GM18517 (cell line): ENCODE measurements around the gene KLF11.
A peak's percentile ranks its signal among the peaks of the same experiment; 100 is the strongest.

ENCODE experiments used
- ATAC-seq: cut with Tn5 transposase; IDR thresholded peaks from one replicate; pipeline ENCODE4 v1.9.1; 2021; ENCODE audit warnings: mild to moderate bottlenecking, moderate library complexity; ENCODE audit not compliant: unreplicated experiment

Gene KLF11

DNA sequence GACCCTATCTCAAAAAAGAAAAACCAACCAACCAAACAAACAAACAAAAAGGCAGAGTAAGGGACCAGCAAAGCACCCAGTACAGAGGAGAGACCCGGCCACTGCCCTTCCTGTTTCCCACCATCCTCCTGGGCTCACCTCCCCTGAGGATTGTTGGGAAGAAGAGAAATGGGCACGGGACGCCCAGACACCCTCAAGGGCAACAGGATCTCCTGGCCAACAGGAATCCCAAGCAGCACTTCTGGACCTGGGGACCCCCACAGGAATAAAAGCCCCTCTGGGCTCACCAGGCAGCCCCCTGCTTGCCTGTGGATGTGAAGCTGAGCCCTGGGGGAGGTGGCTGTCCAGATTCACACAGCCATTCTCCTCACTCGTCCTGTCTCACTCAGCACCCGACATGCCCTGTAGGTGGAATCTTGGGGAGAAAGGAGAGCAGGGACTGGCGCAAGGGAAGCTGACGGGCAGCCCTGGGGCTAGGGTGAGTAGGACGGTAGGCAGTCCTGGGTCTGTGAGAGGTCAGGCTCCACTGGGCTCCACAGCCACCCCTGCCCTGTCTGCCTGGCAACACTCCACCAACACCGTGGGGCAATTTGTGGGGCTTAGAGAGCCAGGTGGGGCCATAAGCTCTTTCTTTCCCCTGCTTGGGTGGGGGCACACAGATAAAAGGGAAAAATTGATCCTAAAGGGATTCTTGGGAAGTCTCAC, 18.0 kb downstream of the KLF11 start:
- ATAC-seq, result no peak

DNA sequence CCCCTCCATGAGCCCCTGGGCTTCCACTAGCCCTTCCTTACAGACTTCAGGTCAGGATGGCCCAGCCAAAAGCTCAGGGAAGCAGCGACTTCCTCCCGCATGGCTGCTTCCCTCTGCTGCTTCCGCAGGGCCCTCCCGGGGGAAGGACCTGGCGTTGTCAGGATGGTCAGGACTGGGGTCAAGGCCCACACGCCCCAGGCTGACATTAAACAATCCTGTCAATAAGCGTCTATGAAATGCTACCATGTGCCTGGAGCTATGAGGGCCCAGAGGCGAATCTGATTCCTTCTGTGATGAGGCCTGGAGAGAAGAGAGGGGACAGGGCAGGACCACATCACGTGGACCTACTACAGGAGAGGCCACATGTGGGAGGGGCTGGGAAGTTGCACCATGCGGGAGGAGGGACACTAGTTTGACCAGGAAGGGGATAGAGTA, 19.6 kb downstream of the KLF11 start:
- ATAC-seq, result no peak

GRCh38 chr2:10063566-10063965, 20.2 kb downstream of the KLF11 start:
- no peak for ATAC-seq

- no peak for ATAC-seq
Measured at GRCh38 chr2:10064932-10065772, 21.8 kb downstream of the KLF11 start.

DNA sequence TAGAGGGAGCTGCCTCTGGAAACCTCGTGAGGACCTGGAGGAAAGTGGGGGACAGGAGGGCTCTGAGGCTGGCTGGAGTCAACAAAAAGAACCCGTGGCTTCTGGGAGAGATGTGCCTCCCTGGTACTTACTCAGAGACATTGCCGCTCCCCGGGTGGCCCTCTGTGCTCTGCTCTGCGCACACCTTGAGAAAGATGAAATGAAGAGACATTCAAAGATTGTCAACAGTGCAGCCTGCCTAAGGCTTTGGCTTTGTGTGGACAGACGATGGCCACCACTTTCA, 22.4 kb downstream of the KLF11 start:
- no peak for ATAC-seq

- no peak for ATAC-seq
Measured at GRCh38 chr2:10067330-10067729, 24.0 kb downstream of the KLF11 start.

DNA sequence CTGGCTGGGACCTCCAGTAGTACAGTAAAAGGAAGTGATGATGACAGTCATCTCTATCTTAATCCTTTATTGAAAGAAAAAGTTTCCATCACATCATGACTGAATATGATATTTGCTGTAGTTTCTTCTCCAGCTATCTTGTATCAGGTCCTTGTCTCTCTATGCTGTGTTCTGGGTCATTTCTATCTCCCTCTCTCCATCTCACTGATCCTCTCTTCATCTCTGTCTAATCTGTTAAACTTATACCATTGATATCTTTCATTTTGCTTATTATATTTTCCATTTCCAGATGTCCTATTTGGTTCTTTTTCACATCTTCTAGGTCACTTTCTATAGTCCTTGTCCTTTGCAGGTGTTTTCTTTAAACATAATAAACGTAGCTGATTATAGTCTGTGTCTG, 24.5 kb downstream of the KLF11 start:
- ATAC-seq, result no peak

- no peak for ATAC-seq
Measured at GRCh38 chr2:10071176-10071575, 27.8 kb downstream of the KLF11 start.

- ATAC-seq, result no peak
Measured at GRCh38 chr2:10071595-10071994, 28.2 kb downstream of the KLF11 start.

GRCh38 chr2:10072656-10073480, 29.5 kb downstream of the KLF11 start:
- ATAC-seq, result peak; percentile 84

DNA sequence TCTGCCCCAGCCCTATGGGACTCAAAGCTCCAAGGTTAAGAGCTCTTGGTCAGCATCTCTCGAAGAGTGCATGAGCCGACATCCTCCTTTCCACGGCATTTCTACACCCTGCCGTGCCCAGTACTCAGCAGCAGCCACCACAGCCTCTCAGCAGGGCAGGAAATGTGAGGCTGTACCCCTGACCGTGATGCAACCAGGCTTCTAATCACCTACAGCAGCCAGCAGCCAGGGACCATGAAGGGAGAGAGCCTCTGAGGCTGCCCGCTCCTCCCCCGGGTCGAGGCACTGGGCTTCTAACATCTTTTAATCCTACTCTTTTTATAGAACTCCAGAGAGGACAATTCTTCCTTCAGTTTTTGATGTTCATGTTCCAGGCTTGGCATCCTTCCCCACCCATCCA, 30.4 kb downstream of the KLF11 start:
- ATAC-seq, result no peak

- no peak for ATAC-seq
Measured at GRCh38 chr2:10075101-10075500, 31.8 kb downstream of the KLF11 start.

DNA sequence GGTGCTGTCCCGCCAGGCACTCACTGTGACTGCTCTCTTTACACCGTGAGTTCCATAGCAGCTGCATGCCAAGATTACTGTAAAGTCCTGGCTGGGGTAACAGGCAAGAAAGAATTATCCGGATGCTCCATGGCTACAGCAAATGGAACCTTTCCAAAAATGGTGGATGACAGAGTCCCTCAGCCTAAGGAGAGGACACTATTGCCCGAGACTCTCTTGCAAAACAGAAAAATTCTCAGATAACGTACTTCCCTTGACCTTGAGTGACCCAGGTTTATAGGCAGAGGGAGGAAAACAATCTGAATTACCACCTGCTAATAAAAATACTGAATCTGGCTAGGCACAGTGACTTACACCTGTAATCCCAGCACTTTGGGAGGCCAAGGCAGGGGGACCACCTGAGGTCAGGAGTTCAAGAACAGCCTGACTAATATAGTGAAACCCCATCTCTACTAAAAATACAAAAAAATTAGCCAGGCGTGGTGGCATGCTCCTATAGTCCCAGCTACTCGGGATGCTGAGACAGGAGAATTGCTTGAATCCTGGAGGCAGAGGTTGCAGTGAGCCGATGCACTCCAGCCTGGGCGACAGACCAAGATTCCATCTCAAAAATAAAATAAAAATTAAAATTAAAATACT, 32.3 kb downstream of the KLF11 start:
- no peak for ATAC-seq

- ATAC-seq, result no peak
Measured at GRCh38 chr2:10076511-10076910, 33.2 kb downstream of the KLF11 start.

GRCh38 chr2:10076988-10077527, 33.7 kb downstream of the KLF11 start:
- no peak for ATAC-seq

DNA sequence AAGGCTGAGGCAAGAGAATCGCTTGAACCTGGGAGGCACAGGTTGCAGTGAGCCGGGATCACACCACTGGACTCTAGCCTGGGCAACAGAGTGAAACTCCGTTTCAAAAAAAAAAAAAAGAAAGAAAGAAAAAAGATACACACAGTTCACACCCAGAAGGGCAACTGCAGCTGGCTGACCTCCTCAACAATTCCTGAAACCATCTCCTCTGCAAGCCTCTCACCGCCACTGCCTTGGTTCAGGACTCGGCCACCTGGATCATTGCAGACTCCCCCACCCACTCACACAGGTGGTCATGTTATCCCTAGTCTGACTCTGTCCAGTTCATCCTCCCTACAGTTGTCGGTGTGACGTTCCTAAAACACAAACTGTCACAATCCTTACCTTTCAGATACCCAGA, 34.7 kb downstream of the KLF11 start:
- ATAC-seq, result no peak

DNA sequence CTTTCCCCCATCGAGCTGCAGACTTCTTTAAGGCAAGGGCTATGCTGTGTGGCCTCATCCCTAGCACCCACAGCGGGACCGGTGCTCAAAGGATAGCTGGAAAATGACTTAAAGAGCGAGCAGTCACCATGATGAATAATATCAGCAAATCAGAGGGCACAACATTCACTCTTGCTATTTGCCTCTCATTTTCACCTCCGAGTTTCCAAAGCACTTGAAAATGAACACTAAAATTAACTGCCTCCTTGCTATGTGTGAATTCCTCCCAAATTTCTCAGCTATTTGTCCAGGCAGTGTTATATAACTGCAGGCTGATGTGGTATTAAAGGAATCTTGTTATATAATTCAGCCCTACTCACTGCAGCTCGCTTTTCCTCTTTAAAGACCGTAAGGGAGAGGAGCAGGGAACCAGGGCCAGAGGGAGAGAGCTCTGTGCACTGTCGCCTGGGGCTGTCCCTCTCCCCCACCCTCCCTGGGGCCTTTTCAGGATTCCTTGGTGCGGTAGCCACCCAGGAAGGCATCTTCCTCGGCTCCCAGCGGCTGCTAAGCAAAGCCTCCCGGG, 35.4 kb downstream of the KLF11 start:
- no peak for ATAC-seq

GRCh38 chr2:10079266-10079869, 36.0 kb downstream of the KLF11 start:
- ATAC-seq, result no peak

- no peak for ATAC-seq
Measured at GRCh38 chr2:10079870-10080535, 36.7 kb downstream of the KLF11 start, which contains the start of gene CYS1. CYS1 (minus strand) TSS chr2:10080411; CDS start chr2:10080223, 188 bp downstream.
